NCI-H2171 treated with DMSO at 0.1 percent for 48 hours (cell line): ENCODE results near the gene PRDM7.
"Not testable (repeated sequence)": the region's sequence is repeated elsewhere in the genome, so short reads cannot be mapped to it uniquely, and the experiment has no call there.

Source experiments
- DNase-seq: peaks from one replicate; lab custom pipeline; 2025; lab: John Stamatoyannopoulos, UW

Gene PRDM7

DNA sequence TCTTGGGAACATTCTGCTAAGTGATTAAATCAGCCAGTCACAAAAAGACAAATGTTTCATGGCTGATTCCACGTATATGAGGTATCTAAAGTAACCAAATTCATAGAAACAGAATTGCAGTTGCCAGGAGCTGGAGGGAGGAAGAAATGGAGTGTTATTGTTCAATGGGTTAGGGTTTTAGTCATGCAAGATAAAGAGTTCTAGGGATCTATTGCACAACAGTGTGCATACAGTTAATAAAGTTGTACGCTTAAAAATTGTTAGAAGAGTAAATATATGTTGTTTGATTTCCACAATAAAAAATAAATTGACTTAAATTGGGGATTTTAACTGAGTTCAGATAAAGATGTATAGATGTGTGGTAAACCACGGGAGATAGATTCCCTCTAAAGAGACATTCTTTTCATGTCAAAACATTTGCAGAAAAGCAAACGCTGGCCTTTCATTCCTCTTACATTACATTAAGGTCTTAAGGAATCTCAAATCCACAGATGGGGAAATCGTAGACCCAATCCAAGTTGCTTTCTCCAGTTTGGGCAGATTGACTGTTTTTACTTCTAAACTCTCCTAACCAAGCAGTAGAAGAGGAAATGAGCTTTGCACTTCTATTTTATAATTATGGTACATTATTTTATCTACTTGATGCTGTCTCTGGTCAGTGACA lies 4.6 kb downstream of the PRDM7 start:
- DNase-seq = no peak

DNA sequence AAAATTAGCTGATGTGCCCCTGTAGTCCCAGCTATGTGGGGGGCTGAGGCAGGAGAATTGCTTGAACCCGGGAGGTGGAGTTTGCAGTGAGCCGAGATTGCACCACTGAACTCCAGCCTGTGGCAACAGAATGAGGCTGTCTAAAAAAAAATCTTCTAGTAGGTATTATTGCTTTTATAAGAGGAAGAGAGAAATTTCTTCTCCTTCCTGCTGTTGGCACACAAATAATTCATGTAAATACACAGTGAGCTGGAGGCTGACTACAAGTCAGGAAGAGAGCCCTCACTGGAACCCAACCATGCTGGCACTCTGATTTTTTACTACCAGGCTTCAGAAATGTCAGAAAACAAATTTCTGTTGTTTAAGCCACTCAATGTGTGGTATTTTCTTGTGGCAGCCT lies 6.7 kb downstream of the PRDM7 start:
- DNase-seq = no peak

- DNase-seq = no peak
Observed at GRCh38 chr16:90061437-90061836, 15.7 kb downstream of the PRDM7 start.

DNA sequence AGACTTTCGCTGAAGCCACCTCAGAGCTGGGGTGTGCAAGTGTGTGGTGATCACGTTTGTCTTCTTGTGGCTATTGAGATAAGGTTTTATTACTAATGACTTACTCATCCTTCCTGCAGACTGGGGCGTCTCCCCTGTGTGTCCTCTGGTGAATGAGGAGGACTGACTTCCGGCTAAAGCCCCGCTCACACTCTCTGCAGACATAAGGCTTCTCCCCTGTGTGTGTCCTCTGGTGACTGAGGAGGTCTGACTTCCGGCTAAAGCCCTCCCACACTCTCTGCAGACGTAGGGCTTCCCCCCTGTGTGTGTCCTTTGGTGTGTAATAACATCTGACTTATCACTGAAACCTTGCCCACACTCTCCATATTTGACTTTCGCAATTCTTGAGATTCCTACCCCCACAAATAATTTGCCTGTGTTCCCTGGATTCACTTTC lies 19.4 kb downstream of the PRDM7 start:
- DNase-seq = no peak

DNA sequence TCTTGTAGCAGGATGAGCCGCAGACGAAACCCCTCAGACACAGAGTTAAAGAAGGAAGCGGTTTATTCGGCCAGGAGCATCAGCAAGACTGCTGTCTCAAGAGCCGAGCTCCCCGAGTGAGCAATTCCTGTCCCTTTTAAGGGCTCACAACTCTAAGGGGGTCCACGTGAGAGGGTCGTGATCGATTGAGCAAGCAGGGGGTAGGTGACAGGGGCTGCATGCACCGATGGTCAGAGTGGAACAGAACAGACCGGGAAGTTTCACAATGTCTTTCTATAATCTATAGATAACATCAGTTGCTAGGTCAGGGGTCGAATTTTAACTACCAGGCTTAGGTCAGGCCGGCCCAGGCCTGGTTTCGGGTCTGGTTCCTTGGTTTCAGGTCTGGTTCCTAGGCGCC lies 20.6 kb downstream of the PRDM7 start:
- DNase-seq = not testable (repeated sequence)

- no peak for DNase-seq
Observed at GRCh38 chr16:90055371-90055770, 21.8 kb downstream of the PRDM7 start.

GRCh38 chr16:90054554-90054953 lies 22.6 kb downstream of the PRDM7 start:
- DNase-seq = no peak

GRCh38 chr16:90053902-90054500 lies 23.1 kb downstream of the PRDM7 start:
- no peak for DNase-seq

DNA sequence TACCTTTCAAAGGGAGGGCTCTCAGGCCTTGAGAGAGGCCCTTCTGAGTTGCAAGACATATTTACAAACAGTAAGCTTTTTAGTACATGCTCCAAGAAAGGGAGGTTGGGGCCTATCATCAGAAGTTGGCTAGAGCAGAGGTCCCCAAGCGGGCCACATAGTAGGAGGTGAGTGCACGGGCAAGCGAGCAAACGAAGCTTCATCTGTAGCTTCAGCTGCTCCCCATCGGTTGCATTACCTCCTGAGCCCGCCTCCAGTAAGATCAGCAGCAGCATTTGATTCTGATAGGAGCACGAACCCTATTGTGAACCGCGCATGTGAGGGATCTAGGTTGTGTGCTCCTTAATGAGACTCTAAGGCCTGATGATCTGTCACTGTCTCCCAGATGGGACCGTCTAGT lies 26.2 kb downstream of the PRDM7 start:
- DNase-seq = no peak

- DNase-seq = no peak
Observed at GRCh38 chr16:90048737-90049330, 28.3 kb downstream of the PRDM7 start.

- no peak for DNase-seq
Observed at GRCh38 chr16:90048347-90048722, 28.8 kb downstream of the PRDM7 start.

DNA sequence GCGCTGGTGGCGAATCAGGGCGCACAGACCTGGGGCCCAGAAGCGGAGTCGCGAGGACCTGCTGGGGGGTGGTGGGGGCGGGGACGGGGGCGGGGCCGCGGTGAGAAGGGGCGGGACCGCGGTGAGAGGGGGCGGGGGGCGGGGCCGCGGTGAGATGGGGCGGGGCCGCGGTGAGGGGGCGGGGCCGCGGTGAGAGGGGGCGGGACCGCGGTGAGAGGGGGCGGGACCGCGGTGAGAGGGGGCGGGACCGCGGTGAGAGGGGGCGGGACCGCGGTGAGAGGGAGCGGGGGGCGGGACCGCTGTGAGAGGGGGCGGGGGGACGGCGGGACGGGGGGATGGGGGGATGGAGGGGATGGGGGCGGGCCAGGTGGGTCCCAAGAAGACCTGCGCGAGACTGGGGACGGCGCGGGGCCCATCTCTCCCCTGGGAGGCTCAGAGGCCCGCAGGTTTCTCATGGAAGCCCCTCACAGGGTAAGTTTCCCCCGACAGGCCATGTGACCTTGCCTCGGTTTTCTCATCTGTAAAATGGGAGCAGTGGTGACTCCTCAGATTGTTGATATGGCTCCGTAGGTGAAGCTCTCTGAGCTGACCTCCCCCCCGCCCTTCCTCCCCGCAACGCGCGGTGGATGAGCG lies 29.3 kb downstream of the PRDM7 start:
- DNase-seq = no peak

DNA sequence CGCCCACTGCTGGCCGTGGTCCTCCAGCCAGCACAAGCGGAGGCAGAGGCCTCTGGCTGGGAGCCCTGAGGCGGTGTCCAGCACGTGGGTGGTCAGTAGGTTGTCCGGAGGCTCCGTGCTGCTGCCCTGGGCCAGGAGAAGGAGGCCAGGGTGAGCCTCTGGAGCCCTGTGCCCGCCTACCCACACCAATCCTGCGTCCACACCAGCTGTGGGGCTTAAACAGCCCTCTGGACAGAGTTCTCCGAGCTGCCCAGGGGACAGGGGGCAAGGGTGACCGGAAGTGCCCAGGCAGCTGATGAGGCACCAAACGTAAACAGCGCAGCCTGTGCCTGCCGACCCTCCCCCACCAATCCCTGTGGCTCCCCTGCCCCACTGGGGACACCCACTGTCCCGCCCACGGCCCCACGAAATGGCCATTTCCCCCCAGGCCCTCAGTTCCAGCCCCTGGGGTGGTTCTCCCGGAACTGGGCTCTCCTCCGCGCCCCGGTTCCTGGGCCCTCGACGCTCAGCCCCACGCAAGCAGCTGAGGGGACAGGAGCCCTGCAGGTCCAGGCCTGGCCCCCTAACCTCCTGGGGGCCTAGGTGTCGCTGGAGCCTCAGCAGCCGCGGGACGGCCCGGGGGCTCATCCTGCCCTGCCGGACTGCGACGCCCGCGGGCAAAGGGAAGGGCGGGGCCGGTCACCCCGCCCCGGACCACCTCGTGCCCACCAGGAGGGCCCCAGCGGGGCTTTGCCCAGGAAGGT lies 30.0 kb downstream of the PRDM7 start:
- DNase-seq = no peak

DNA sequence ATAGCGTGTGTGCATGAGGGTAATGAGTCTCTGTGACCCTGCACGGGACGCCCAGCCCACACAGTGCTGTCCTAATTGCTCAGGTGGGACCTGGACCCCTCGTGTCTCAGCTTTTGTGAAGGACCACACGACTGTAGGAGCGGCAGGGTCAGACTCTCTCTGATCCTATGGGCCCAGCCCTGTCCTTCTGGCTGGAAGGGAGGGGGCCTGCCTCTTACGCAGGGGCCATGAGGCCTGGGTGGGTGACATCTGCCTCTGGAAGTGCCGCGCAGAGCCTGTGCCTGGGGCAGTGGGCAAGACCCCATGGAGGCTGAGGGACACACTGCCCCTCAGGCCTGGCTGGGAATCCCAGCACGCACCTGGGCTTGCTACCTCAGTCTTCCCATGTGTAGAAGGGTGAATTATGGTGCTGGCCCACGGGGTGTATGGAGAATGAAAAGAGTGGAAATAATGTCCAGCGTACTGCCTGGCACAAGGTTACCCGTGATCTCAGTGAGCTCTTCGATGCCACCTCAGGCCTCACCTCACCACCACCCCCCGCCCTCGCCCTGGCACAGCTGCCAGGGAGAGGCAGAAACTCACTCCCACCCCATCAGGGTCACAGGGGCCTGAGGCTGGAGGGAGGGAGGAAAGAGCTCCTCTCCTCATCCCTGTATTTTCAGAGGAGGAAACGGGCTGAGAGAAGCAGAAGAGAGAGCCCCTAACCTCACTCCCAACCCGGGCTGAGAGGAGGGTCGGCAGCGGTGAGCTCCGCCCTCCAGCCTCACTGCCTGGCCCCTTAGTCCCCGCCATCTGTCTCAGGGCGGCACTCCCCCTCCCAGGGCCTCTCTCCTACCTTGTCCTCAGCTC lies 30.8 kb downstream of the PRDM7 start:
- peak; percentile 67 for DNase-seq

- no peak for DNase-seq
Observed at GRCh38 chr16:90044111-90044551, 33.0 kb downstream of the PRDM7 start.

GRCh38 chr16:90043526-90043925 lies 33.6 kb downstream of the PRDM7 start:
- no peak for DNase-seq

DNA sequence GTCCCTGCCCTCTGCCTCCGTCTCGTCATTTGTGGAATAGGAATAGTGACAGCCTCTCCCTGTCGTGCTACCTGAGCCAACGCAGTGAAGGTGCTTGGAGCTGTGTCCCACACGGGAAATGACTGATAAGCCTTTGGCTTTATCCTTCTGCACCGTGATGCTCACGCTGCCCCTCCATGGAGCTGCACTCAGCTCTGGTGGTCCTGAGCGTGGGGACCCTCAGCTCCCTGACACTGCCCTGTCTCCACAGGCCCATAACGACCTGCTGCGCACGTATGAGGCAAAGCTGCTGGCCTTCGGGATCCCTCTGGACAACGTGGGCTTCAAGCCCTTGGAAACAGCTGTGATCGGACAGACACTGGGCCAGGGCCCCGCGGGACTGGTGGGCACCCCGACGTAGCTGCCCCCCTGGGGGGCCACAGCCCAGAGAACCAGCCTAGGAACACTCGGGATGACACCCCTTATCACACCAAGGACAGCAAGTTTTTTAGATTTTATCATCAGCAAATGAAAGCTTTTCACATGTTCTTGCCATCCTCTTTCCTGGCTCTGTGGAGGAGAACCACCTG lies 34.1 kb downstream of the PRDM7 start:
- no peak for DNase-seq

- no peak for DNase-seq
Observed at GRCh38 chr16:90041896-90042473, 35.1 kb downstream of the PRDM7 start.

GRCh38 chr16:90040152-90041023 lies 36.7 kb downstream of the PRDM7 start:
- no peak for DNase-seq

DNA sequence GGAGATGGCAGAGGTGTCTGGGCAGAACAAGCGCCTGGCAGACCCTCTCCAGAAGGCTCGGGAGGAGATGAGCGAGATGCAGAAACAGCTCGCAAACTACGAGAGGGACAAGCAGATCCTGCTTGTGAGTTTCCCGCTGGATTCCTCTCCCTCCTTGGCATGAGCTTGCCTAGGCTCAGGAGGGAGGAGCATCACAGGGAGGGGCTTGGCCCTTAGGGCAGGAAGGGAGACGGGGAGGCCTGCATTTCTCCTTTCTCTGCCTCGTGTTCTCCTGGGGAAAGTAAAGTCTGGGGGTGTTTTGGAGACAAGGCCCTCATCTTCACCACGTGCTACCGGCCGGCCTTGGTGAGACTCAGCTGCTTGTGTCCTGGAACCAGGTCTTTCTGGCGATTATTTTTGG lies 39.9 kb downstream of the PRDM7 start:
- DNase-seq = no peak
